PC-9 (cell line): Measurements from ENCODE around the gene ECSIT. TPM values are rescaled to one million over a fixed set of nuclear protein-coding genes. Genes with fewer than 3 reads are reported as not detected.

ENCODE experiments used
- BruUV-seq: library from RNA; stranded (reverse); fragments of 400-500 nt; replicated peaks from 2 replicates; lab custom pipeline; 2021; lab: Mats Ljungman, UMichigan
- CTCF ChIA-PET: fragments of 300-600 bp; sonication (Branson Sonifier 250); formaldehyde crosslinking; loops from one replicate; lab custom pipeline; 2022; ENCODE audit warnings: antibody characterized with exemption; lab: Charles Lee
- POLR2A ChIA-PET: fragments of 300-600 bp; sonication (Branson Sonifier 250); formaldehyde crosslinking; loops from one replicate; lab custom pipeline; 2022; ENCODE audit warnings: antibody characterized with exemption; ENCODE audit not compliant: unreplicated experiment; lab: Charles Lee
- DNase-seq, 2 experiments: peaks; one replicate each; pipeline versions ENCODE4 v3.0.0 to v3.0.0-alpha.2; 2015 to 2022; ENCODE audit warnings: mixed read lengths in 1 of 2
- H2AFZ ChIP-seq: fragments of 200-600 bp; sonication (generic); 2 replicates; pipeline ENCODE4 v1.8.1; 2017; ENCODE audit warnings: antibody characterized with exemption
- H3F3A ChIP-seq: fragments of 200-600 bp; sonication (generic); 2 replicates; pipeline ENCODE4 v1.8.1; 2017; ENCODE audit warnings: antibody characterized with exemption, mild to moderate bottlenecking, low read depth; ENCODE audit not compliant: insufficient read depth
- H3K27ac ChIP-seq: fragments of 200-600 bp; sonication (generic); 2 replicates; pipeline ENCODE4 v1.6.1; 2016; ENCODE audit warnings: mixed run types
- H3K27me3 ChIP-seq: fragments of 200-600 bp; sonication (generic); 2 replicates; pipeline ENCODE4 v1.6.1; 2016; ENCODE audit warnings: low read depth, mixed run types; ENCODE audit not compliant: insufficient read depth
- H3K36me3 ChIP-seq: fragments of 200-600 bp; sonication (generic); 2 replicates; pipeline ENCODE4 v1.6.1; 2016; ENCODE audit warnings: low read depth, mixed run types
- H3K4me1 ChIP-seq: fragments of 200-600 bp; sonication (generic); replicated peaks from 2 replicates; pipeline ENCODE4 v1.6.1; 2016; ENCODE audit warnings: mixed run types; ENCODE audit not compliant: insufficient read depth
- H3K4me2 ChIP-seq: fragments of 200-600 bp; sonication (generic); 2 replicates; pipeline ENCODE4 v1.6.1; 2017; ENCODE audit warnings: mixed run types
- H3K4me3 ChIP-seq: fragments of 200-600 bp; sonication (generic); 2 replicates; pipeline ENCODE4 v1.6.1; 2016; ENCODE audit warnings: mixed run types
- H3K79me2 ChIP-seq: fragments of 200-600 bp; sonication (generic); 2 replicates; pipeline ENCODE4 v1.6.1; 2017; ENCODE audit warnings: low read depth, mixed run types
- H3K9me2 ChIP-seq: fragments of 200-600 bp; sonication (generic); 2 replicates; pipeline ENCODE4 v1.8.1; 2017; ENCODE audit warnings: mild to moderate bottlenecking; ENCODE audit not compliant: insufficient read depth
- H3K9me3 ChIP-seq: fragments of 200-600 bp; sonication (generic); 2 replicates; pipeline ENCODE4 v1.8.1; 2016; ENCODE audit warnings: low read depth; ENCODE audit not compliant: insufficient read depth
- H4K20me1 ChIP-seq: fragments of 200-600 bp; sonication (generic); 2 replicates; pipeline ENCODE4 v1.8.1; 2017; ENCODE audit not compliant: insufficient read depth
- EZH2 ChIP-seq: fragments of 200-600 bp; sonication (generic); IDR thresholded peaks from 2 replicates; pipeline ENCODE4 v1.8.0; 2017; ENCODE audit warnings: antibody characterized with exemption, low read depth
- intact Hi-C: fragments of 100-400 bp; cut with micrococcal nuclease; formaldehyde crosslinking; loops from one replicate; pipeline ENCODE4 v1.10.0; 2022; ENCODE audit not compliant: unreplicated experiment
- total RNA-seq: library from RNA; stranded (reverse); gene quantifications from 2 replicates; pipeline ENCODE4 v1.2.3, GENCODE V29; 2021
- TF ChIP-seq, protein P1 (sequence below): fragments of 200-600 bp; sonication (generic); conservative IDR thresholded peaks from 2 replicates; pipeline ENCODE4 v1.6.1; 2017; ENCODE audit warnings: mixed run types, antibody characterized with exemption, mild to moderate bottlenecking, moderate library complexity

ECSIT gene
- total RNA-seq, 1 experiment from 2014 or later = 42.4 TPM

GRCh38 chr19:11556634-11557420 is 27.9 kb upstream of the ECSIT start:
- Histone ChIP-seq H3K27ac (no peak overlapping the region), H3K36me3 (0 out of 2 replicates have a peak, but pooled peaks cover 11% of the 10 kb centered on the region), H3K79me2 (peaks cover 57% of the 10 kb centered on the region), H2AFZ (no peak overlapping the region), H3K4me3 (no peak overlapping the region), H3K9me3 (no peaks in the 10 kb centered on the region), H3K9me2 (no peaks in the 10 kb centered on the region), H3F3A (peaks cover 17% of the 10 kb centered on the region; the same call in 1 of the 2 replicates), H3K4me2 (no peak overlapping the region), H3K4me1 (peaks cover 11% of the 10 kb centered on the region; the same call in 1 of the 2 replicates), H4K20me1 (peaks cover 24% of the 10 kb centered on the region), H3K27me3 (no peaks in the 10 kb centered on the region)
- no peak for DNase-seq
- no TSS peak for BruUV-seq
- intact Hi-C loops = no loop called here
- no peak for TF ChIP-seq EZH2
- TF ChIP-seq, protein P1, sequence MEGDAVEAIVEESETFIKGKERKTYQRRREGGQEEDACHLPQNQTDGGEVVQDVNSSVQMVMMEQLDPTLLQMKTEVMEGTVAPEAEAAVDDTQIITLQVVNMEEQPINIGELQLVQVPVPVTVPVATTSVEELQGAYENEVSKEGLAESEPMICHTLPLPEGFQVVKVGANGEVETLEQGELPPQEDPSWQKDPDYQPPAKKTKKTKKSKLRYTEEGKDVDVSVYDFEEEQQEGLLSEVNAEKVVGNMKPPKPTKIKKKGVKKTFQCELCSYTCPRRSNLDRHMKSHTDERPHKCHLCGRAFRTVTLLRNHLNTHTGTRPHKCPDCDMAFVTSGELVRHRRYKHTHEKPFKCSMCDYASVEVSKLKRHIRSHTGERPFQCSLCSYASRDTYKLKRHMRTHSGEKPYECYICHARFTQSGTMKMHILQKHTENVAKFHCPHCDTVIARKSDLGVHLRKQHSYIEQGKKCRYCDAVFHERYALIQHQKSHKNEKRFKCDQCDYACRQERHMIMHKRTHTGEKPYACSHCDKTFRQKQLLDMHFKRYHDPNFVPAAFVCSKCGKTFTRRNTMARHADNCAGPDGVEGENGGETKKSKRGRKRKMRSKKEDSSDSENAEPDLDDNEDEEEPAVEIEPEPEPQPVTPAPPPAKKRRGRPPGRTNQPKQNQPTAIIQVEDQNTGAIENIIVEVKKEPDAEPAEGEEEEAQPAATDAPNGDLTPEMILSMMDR = no peak
- CTCF ChIA-PET = interaction anchor here (0.5 kb wide), 1 partner anchor 173 kb away, joined by 3 read pairs; the partner anchor contains the start of gene EPOR
- POLR2A ChIA-PET = no interaction called here

GRCh38 chr19:11555246-11555645 is 26.3 kb upstream of the ECSIT start:
- H3K4me1 ChIP-seq = peaks cover 9% of the 10 kb centered on the region; the same call in 1 of the 2 replicates
- POLR2A ChIA-PET = no interaction called here
- H3K4me2 ChIP-seq = no peak overlapping the region
- H3K79me2 ChIP-seq = peaks cover 51% of the 10 kb centered on the region
- H3K4me3 ChIP-seq = no peak overlapping the region
- no TSS peak for BruUV-seq
- no peaks in the 10 kb centered on the region for H3K9me2 ChIP-seq
- H3K36me3 ChIP-seq = 0 out of 2 replicates have a peak, but pooled peaks cover 11% of the 10 kb centered on the region
- TF ChIP-seq, protein P1 = no peak
- TF ChIP-seq EZH2 = no peak
- CTCF ChIA-PET = interaction anchor here (0.7 kb wide), 1 partner anchor 305 kb away, joined by 7 read pairs; no protein-coding TSS in a partner anchor
- DNase-seq = no peak
- no peaks in the 10 kb centered on the region for H3K27me3 ChIP-seq
- no peaks in the 10 kb centered on the region for H3K9me3 ChIP-seq
- H2AFZ ChIP-seq = no peak overlapping the region
- intact Hi-C loops = no loop called here
- H3K27ac ChIP-seq = no peak overlapping the region
- H4K20me1 ChIP-seq = peaks cover 24% of the 10 kb centered on the region
- H3F3A ChIP-seq = peaks cover 10% of the 10 kb centered on the region; the same call in 1 of the 2 replicates

DNA sequence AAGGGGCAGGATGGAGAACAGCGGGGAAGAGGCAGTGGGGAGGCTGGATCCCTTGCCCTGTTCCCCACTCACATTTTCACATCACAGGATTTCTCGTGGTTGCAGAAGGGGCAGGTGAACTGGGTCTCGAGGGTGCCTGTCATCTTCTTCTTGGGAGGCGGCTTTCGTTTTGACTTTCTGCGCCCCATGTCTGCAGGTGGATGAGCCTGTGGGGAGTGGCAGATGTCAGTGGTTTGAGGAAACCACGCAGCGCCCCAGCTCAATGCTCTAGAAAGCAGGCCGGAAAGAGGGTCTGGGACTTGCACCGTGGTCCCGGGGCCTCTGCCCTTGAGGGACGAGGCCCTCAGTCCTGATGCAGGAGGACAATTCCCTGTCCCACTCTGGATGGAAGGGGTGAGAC is 25.2 kb upstream of the ECSIT start:
- ChIA-PET POLR2A (interaction anchor here (0.5 to 0.6 kb wide), 2 partner anchors 41 to 655 kb away, joined by 4 to 9 read pairs; no protein-coding TSS in a partner anchor), CTCF (no interaction called here)
- Histone ChIP-seq H3K79me2 (peaks cover 42% of the 10 kb centered on the region), H3K4me3 (no peak overlapping the region), H3K4me1 (peaks cover 6% of the 10 kb centered on the region; the same call in 1 of the 2 replicates), H4K20me1 (peaks cover 24% of the 10 kb centered on the region), H3K4me2 (no peak overlapping the region), H2AFZ (no peak overlapping the region), H3K9me3 (no peaks in the 10 kb centered on the region), H3K27ac (no peak overlapping the region), H3K36me3 (0 out of 2 replicates have a peak, but pooled peaks cover 11% of the 10 kb centered on the region), H3K27me3 (no peaks in the 10 kb centered on the region), H3F3A (peaks cover 5% of the 10 kb centered on the region; the same call in 1 of the 2 replicates), H3K9me2 (no peaks in the 10 kb centered on the region)
- no TSS peak for BruUV-seq
- TF ChIP-seq EZH2 = no peak
- TF ChIP-seq, protein P1 = no peak
- DNase-seq = no peak
- intact Hi-C loops = no loop called here
